Activated CD4-positive, CD25-positive, alpha-beta regulatory T cell (primary cell): ENCODE results near the gene PWWP2B.
"Not testable (repeated sequence)": the region's sequence is repeated elsewhere in the genome, so short reads cannot be mapped to it uniquely, and the experiment has no call there.

ENCODE experiments used
- DNase-seq, 4 experiments: peaks; one replicate each; lab custom pipeline; 2025; lab: John Stamatoyannopoulos, UW

The PWWP2B gene

GRCh38 chr10:132381741-132382140 lies 15.3 kb upstream of the PWWP2B start:
- DNase-seq: no peak

GRCh38 chr10:132382231-132382922 lies 14.6 kb upstream of the PWWP2B start:
- DNase-seq: no peak

- no peak for DNase-seq
Measured at GRCh38 chr10:132383101-132383500, 13.9 kb upstream of the PWWP2B start.

- DNase-seq: no peak
Measured at GRCh38 chr10:132383751-132384196, 13.2 kb upstream of the PWWP2B start.

DNA sequence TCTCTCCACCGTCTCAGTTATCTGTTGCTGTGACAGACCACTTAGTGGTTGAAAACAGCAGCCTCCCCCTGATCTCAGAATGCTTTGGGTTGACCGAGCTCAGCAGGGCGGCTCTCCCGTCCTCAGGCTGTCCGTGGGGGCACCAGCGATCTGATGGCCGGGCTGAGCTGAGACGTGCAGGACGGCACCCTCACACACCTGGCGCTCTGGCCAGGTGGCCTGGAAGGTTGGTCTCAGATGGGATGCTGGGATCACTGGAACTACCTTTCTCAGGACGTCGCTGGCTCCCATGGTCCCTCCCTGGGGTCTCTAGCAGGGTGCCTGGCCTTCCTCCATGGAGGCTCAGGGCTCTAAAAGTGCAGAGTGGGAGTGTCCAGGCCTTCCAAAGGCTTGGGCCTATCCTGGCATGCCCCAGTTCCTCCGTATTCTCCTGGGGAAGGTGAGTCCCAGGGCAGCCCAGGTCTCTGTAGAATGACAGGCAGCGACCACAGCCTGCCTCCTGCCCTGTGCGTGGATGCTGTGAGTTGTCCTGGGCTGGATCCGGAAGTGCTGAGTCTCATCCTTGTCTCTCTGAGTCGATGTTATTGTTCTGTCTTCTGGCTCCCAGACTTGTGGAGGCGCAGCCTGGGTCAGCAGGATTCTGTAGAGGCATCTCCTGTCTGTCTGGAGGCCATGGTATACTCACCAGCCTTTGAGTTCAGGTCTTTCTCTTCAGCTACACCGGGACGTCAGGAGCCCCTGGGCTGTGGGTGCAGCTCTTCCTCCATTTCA lies 12.2 kb upstream of the PWWP2B start:
- no peak for DNase-seq

GRCh38 chr10:132385389-132385667 lies 11.7 kb upstream of the PWWP2B start:
- no peak for DNase-seq

DNA sequence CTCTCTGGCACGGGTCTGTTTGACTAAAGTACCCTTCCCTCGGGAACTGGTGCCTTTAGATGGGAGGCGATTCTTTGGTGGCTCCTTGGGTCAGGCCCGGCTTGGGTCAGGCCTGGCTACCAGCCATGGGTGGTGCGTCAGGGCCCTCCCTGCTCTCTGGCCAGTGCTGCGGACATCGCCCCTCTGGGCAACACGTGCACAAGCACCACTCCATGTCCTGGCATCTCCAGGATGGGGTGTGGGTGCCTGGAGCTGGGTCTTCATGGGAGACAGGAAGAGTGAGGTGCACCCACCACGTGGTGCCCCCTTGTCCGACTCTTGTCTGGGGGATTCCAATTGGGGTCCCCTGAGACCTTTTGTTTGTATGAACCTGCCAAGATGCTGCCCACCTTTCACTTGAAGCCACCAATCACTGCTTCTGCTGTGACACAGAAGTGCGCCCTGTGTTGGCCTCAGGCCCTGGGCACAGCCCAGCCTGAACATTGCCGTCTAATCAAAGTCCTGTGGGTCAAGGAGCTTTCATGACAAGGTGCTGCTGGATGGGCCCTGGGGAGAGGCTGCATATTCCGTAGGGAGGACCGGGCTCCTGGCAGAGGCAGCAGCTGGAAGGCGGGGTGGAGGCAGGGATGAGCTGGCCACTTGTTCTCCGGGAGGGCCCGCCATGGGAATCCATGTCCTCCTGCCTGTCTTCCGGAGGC lies 11.1 kb upstream of the PWWP2B start:
- no peak for DNase-seq

DNA sequence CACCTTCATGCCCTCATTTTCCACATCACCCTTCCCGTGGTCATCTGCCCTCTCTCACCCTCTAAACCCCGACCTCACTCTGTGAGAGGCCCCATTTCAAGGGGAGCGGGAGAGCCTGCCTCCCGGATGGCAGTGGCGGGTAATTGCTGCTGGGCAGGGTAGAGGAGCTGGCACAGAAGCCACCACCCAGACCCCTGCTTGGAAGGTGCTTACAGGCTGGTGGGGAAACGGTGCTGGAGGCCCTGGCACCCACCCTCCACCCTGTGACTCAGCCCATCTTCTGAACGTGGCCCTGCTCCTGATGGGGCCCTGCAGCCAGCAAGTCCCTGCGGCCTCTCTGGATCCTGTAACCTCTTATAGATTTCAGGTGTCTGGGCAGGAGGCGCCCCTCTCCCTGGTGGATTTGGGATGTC lies 10.6 kb upstream of the PWWP2B start:
- DNase-seq: no peak

DNA sequence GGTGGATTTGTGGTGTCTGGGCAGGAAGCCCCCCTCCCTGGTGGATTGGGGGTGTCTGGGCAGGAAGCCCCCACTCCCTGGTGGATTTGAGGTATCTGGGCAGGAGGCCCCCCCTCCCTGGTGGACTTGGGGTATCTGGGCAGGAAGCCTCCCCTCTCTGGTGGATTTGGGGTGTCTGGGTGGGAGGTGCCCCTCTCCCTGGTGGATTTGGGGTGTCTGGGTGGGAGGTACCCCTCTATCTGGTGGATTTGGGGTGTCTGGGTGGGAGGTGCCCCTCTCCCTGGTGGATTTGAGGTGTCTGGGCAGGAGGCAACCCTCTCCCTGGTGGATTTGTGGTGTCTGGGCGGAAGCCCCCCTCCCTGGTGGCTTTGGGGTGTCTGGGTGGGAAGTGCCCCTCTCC lies 10.1 kb upstream of the PWWP2B start:
- DNase-seq: not testable (repeated sequence)

GRCh38 chr10:132387764-132388210 lies 9.2 kb upstream of the PWWP2B start:
- DNase-seq: peak; percentile 39 to 66 (median 62)

DNA sequence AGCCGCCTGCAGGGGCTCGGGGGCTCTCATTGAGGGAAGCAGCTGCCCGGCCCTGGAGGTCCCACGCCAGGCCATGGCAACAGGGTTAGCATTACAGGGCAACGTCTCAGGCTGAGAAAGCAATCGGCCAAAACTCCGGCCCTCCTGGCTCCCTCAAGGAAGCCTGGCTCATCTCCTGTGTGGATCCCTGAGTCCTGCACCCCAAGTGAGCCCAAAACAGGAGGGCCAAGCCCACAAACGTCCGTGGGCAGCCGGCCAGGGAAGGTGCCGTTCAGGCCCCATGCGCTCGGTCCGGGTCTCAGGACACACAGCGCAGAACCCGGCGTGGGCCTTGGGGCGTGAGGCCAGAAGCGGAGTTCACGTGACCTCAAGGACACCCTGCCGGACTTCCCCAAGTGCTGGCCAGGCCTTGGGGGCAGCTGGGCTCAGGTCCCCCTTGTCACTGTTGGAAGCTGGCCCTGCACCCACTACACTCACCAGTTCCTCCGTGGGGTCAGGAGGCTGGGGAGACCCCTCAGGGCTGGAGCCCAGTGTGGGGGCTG lies 8.0 kb upstream of the PWWP2B start:
- no peak for DNase-seq

DNA sequence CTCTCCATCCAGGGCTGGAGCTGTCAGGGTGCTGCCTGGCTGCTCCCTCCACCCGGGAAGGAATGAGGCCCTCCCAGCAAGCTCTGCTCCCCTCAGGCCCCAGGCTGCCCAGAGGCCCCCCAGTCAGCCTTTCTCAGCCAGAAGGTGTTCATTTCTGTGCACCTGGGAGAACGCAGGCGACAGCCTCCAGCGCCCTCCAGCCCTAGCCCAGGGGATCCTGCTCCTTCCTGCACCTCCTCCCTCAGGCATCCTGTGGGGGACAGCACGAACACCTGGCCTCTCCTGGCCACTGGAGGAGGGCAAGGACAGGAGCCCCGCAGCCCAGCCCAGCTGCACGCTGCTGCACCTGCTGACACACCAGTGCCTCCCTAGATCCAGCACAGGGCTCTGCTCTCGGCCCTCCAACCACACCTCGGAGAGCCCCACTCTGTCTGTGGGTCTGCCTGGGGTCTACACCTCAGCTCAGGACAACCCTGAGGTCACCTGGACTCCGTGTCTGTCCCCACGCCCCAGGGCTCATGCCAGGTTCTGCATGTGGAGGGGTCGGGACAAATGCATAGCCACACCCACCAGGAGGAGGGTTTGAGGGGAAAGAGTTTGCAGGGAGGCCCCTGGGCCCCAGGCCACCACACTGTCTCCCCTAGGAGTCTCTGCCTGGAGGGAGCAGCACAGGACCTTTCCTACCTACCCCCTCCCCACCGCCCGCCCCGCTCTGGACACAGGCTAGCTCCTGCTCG lies 7.4 kb upstream of the PWWP2B start:
- no peak for DNase-seq

- no peak for DNase-seq
Measured at GRCh38 chr10:132390170-132390920, 6.7 kb upstream of the PWWP2B start.

- DNase-seq: no peak
Measured at GRCh38 chr10:132390921-132391675, 5.9 kb upstream of the PWWP2B start.

DNA sequence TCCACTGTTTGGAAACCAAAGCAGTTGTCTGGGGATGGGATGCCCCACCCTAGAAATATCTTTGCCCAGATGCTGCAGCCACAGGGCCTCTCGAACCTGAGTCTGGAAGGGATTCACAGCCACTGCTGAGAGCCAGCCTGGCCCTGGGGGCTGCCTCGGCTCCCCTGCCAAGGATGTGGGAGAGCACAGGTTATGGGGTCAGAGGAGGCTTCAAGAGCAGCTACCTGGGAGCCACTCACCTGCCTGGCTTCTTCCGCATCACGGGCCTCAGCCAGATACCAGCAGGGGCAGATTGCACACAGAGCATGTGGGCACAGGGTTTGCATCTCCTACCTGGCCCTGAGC lies 5.4 kb upstream of the PWWP2B start:
- DNase-seq: no peak

DNA sequence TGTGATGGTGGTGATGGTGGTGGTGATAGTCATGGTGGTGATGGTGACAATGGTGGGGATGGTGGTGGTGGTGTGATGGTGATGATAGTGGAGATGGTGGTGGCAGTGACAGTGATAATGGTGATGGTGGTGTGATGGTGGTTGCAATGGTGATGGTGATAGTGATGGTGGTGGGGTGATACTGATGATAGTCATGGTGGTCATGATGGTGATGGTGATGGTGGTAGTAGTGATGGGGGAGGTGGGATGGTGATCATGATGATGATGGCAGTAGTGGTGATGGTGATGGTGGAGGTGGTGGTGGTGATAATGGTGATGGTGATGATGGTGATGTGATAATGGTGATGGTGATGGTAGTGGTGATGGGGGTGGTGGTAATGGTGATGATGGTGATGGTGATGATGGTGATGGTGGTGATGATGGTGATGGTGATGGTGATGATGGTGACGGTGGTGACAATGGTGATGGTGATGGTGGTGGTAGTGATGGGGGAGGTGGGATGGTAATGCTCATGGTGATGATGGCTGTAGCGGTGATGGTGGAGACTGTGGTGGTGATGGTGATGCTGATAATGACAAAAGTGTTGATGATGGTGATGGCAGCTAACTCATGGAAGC lies 4.7 kb upstream of the PWWP2B start:
- no peak for DNase-seq

DNA sequence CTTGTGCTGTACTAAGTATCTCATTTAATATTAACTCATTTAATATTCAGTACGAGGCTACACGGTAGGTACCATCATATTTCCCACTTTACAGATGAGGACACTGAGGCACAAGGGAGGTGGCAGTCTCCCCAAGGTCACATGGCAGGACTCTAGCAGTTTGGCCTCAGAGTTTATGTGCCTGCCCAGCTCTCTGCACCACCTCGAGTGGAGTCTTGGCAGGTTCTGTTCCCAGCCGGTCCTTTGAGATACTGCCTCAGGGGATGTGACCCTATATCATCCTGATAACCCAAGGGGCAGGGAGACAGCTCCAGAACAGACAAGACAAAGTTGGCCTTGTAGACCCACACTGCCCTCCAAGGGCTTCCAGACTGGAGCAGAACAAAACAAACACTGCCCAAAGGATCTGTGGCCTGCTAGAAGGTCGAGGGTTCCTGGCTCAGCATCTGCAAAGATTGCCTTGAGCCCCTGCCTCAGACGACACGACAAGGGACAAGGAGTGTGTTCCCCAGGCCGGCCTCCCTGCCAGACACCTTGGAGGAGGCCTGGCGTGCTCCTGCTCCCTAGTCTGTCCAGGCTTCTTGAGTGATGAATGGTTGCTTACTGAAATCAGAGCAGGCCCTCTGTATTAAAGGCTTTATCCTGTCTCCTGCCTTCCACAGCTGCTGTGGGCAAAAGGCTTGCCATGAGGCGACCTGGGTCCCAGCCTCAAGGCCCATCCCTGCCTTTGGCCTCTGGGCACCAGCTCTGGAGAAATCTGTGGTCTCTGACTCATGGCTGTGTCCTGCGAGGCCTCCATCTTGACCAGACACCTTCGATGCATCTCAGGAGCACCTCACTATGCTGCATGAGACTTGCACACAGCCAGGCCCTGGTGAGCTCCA lies 3.9 kb upstream of the PWWP2B start:
- no peak for DNase-seq

GRCh38 chr10:132393695-132394181 lies 3.3 kb upstream of the PWWP2B start:
- DNase-seq: no peak

DNA sequence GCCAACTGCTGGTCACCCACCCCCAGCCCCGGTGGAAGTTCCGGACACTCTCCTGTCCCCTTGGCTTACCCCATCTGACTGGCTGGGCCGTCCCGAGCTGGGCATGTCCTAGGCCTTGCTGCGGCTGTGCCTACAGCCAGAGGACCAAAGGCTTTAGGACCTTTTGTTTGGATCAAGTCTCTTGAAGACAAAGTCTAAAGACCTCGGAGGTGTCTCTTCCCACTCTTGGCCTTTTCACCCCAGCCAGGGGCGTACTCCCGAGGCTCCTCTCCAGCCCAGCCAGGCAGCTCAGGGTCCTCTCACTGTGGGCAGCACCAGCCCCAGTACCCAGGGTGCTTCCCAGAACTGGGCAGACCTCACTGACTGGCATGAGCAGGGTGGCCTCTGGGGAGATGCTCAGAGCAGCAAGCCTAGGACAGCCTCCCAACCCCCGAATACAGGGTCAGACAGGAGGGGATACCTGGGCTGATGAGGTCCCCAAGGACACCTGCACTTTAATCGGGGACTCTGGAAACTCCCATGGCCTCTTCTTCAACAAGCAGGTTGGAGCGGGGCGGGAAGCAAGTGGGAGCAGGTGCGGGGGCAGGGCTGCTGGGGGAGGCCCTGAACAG lies 2.7 kb upstream of the PWWP2B start:
- DNase-seq: no peak
